SK-N-SH treated with all-trans-retinoic acid at 6 μM for 48 hours (cell line): Measurements from ENCODE around the gene SC5D.

Source experiments
- ATAC-seq: fragments of 200-7000 bp; cut with Tn5 transposase; 3 replicates; pipeline ENCODE4 v1.9.1; 2020; ENCODE audit warnings: mild to moderate bottlenecking, moderate library complexity
- ARNTL ChIP-seq: fragments of 450-650 bp; formaldehyde crosslinking; IDR thresholded peaks from 2 replicates; pipeline ENCODE4 v1.5.0; 2020; ENCODE audit warnings: low read depth, mild to moderate bottlenecking, moderate library complexity, borderline replicate concordance
- BACH2 ChIP-seq: fragments of 250-450 bp; sonication (Bioruptor Pico); IDR thresholded peaks from 2 replicates; pipeline ENCODE4 v1.9.0; 2021; ENCODE audit warnings: mild to moderate bottlenecking, borderline replicate concordance
- CSDC2 ChIP-seq: fragments of 250-450 bp; sonication (Bioruptor Pico); IDR thresholded peaks from 2 replicates; pipeline ENCODE4 v1.5.0; 2020; ENCODE audit warnings: mild to moderate bottlenecking, moderate library complexity
- ESRRG ChIP-seq: fragments of 250-450 bp; sonication (Bioruptor Pico); IDR thresholded peaks from 2 replicates; pipeline ENCODE4 v1.6.1; 2021; ENCODE audit warnings: mild to moderate bottlenecking
- GLIS3 ChIP-seq: fragments of 250-450 bp; sonication (Bioruptor Pico); IDR thresholded peaks from 2 replicates; pipeline ENCODE4 v1.5.0; 2020; ENCODE audit warnings: mild to moderate bottlenecking, moderate library complexity
- ISL1 ChIP-seq: fragments of 250-450 bp; sonication (Bioruptor Pico); IDR thresholded peaks from 2 replicates; pipeline ENCODE4 v2.1.2; 2022; ENCODE audit warnings: mild to moderate bottlenecking, moderate library complexity
- OSR1 ChIP-seq: fragments of 250-450 bp; sonication (Bioruptor Pico); IDR thresholded peaks from 2 replicates; pipeline ENCODE4 v1.8.0; 2022; ENCODE audit warnings: moderate library complexity, mild to moderate bottlenecking, inconsistent platforms
- PPARA ChIP-seq: fragments of 250-450 bp; sonication (Bioruptor Pico); IDR thresholded peaks from 2 replicates; pipeline ENCODE4 v1.5.0; 2020; ENCODE audit warnings: mild to moderate bottlenecking, borderline replicate concordance
- RARB ChIP-seq: fragments of 250-450 bp; sonication (Bioruptor Pico); IDR thresholded peaks from 2 replicates; pipeline ENCODE4 v1.8.0; 2021; ENCODE audit warnings: mild to moderate bottlenecking, moderate library complexity
- SNAI2 ChIP-seq: fragments of 250-450 bp; sonication (Bioruptor Pico); IDR thresholded peaks from 2 replicates; pipeline ENCODE4 v1.5.0; 2020; ENCODE audit warnings: mild to moderate bottlenecking, moderate library complexity
- TCF4 ChIP-seq: fragments of 250-450 bp; sonication (Bioruptor Pico); IDR thresholded peaks from 2 replicates; pipeline ENCODE4 v1.8.0; 2021; ENCODE audit warnings: mild to moderate bottlenecking, moderate library complexity, borderline replicate concordance
- TOX ChIP-seq: fragments of 250-450 bp; sonication (Bioruptor Pico); IDR thresholded peaks from 2 replicates; pipeline ENCODE4 v1.8.0; 2021; ENCODE audit warnings: mild to moderate bottlenecking, moderate library complexity, borderline replicate concordance
- ZC3H10 ChIP-seq: fragments of 250-450 bp; sonication (Bioruptor Pico); IDR thresholded peaks from 2 replicates; pipeline ENCODE4 v1.5.1; 2021; ENCODE audit warnings: mild to moderate bottlenecking, moderate library complexity
- ZFP3 ChIP-seq: fragments of 250-450 bp; sonication (Bioruptor Pico); IDR thresholded peaks from 2 replicates; pipeline ENCODE4 v1.5.0; 2020; ENCODE audit warnings: mild to moderate bottlenecking, moderate library complexity
- ZFP30 ChIP-seq: fragments of 450-650 bp; formaldehyde crosslinking; IDR thresholded peaks from 2 replicates; pipeline ENCODE4 v1.5.0; 2022; ENCODE audit warnings: mild to moderate bottlenecking, moderate library complexity
- ZNF565 ChIP-seq: fragments of 450-650 bp; formaldehyde crosslinking; conservative IDR thresholded peaks from 2 replicates; pipeline ENCODE4 v1.5.0; 2020; ENCODE audit warnings: low read depth, mild to moderate bottlenecking, moderate library complexity
- ZNF70 ChIP-seq: fragments of 450-650 bp; formaldehyde crosslinking; IDR thresholded peaks from 2 replicates; pipeline ENCODE4 v1.5.0; 2020; ENCODE audit warnings: mild to moderate bottlenecking, moderate library complexity
- ZNF8 ChIP-seq: fragments of 450-650 bp; formaldehyde crosslinking; IDR thresholded peaks from 2 replicates; pipeline ENCODE4 v1.5.0; 2020; ENCODE audit warnings: mild to moderate bottlenecking, moderate library complexity
- TF ChIP-seq, protein P1 (sequence below): fragments of 250-450 bp; sonication (Bioruptor Pico); IDR thresholded peaks from 2 replicates; pipeline ENCODE4 v1.5.1; 2020; ENCODE audit warnings: low read depth, mild to moderate bottlenecking, moderate library complexity
- TF ChIP-seq, protein P2 (sequence below): fragments of 250-450 bp; sonication (Bioruptor Pico); IDR thresholded peaks from 2 replicates; pipeline ENCODE4 v1.5.0; 2020; ENCODE audit warnings: mild to moderate bottlenecking, moderate library complexity
- TF ChIP-seq, protein P3 (sequence below): fragments of 250-450 bp; sonication (Bioruptor Pico); IDR thresholded peaks from 2 replicates; pipeline ENCODE4 v1.8.0; 2021; ENCODE audit warnings: low read depth, mild to moderate bottlenecking, moderate library complexity, borderline replicate concordance
- TF ChIP-seq, protein P4 (sequence below): fragments of 250-450 bp; sonication (Bioruptor Pico); IDR thresholded peaks from 2 replicates; pipeline ENCODE4 v1.8.0; 2020; ENCODE audit warnings: mild to moderate bottlenecking, moderate library complexity, borderline replicate concordance
- TF ChIP-seq, protein P5 (sequence below): fragments of 250-450 bp; sonication (Bioruptor Pico); IDR thresholded peaks from 2 replicates; pipeline ENCODE4 v1.5.1; 2021; ENCODE audit warnings: mild to moderate bottlenecking, moderate library complexity

SC5D gene

DNA sequence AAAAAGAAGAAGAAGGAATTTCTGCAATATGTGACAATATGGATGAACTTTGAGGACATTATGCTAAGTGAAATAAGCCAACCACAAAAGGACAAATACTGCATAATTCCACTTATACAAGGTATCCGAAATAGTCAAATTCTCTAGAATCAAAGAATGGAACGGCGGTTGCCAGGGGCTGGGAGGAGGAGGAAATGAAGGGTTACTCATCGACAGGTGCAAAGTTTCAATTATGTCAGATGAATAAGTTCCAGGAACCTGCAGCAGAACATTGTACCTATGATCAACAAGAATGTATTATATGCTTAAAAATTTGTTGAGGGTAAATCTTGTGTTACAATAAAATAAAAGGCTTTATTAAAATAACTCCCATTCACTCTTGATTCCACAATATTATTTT, 49.0 kb downstream of the SC5D start:
- TF ChIP-seq SNAI2 (CRISPR knock-in tag) (no peak), TOX (CRISPR knock-in tag) (no peak), ZFP3 (CRISPR knock-in tag) (no peak), OSR1 (CRISPR knock-in tag) (no peak), CSDC2 (CRISPR knock-in tag) (no peak), ZNF70 (CRISPR knock-in tag) (no peak), ESRRG (CRISPR knock-in tag) (no peak), ISL1 (no peak), BACH2 (CRISPR knock-in tag) (no peak), TCF4 (CRISPR knock-in tag) (no peak), ZC3H10 (no peak), ZFP30 (CRISPR knock-in tag) (no peak), ZNF565 (CRISPR knock-in tag) (no peak)
- TF ChIP-seq, protein P1, sequence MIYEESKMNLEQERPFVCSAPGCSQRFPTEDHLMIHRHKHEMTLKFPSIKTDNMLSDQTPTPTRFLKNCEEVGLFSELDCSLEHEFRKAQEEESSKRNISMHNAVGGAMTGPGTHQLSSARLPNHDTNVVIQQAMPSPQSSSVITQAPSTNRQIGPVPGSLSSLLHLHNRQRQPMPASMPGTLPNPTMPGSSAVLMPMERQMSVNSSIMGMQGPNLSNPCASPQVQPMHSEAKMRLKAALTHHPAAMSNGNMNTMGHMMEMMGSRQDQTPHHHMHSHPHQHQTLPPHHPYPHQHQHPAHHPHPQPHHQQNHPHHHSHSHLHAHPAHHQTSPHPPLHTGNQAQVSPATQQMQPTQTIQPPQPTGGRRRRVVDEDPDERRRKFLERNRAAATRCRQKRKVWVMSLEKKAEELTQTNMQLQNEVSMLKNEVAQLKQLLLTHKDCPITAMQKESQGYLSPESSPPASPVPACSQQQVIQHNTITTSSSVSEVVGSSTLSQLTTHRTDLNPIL (CRISPR knock-in tag): no peak
- TF ChIP-seq, protein P2, sequence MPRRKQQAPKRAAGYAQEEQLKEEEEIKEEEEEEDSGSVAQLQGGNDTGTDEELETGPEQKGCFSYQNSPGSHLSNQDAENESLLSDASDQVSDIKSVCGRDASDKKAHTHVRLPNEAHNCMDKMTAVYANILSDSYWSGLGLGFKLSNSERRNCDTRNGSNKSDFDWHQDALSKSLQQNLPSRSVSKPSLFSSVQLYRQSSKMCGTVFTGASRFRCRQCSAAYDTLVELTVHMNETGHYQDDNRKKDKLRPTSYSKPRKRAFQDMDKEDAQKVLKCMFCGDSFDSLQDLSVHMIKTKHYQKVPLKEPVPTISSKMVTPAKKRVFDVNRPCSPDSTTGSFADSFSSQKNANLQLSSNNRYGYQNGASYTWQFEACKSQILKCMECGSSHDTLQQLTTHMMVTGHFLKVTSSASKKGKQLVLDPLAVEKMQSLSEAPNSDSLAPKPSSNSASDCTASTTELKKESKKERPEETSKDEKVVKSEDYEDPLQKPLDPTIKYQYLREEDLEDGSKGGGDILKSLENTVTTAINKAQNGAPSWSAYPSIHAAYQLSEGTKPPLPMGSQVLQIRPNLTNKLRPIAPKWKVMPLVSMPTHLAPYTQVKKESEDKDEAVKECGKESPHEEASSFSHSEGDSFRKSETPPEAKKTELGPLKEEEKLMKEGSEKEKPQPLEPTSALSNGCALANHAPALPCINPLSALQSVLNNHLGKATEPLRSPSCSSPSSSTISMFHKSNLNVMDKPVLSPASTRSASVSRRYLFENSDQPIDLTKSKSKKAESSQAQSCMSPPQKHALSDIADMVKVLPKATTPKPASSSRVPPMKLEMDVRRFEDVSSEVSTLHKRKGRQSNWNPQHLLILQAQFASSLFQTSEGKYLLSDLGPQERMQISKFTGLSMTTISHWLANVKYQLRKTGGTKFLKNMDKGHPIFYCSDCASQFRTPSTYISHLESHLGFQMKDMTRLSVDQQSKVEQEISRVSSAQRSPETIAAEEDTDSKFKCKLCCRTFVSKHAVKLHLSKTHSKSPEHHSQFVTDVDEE (CRISPR knock-in tag): no peak
- no peak for ATAC-seq

DNA sequence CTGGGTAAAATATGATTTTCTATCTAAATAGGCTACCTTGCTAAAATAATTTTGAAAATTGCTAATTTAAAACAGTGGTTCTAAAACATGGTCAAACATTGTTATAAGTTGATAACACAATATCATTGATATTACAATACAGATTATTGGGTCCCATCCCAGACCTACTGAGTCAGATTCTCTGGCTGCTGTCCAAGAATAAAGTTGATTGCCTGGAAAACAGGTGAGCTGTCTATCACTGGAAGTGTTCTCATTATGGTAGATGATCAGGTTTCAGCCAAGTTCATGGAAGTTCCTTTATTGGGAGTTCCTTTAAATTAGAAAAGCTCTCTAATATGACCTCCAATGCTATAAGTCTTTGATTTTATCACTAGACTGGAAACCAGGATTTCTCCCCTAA, 52.3 kb downstream of the SC5D start:
- TF ChIP-seq ZNF8 (CRISPR knock-in tag) (no peak), SNAI2 (CRISPR knock-in tag) (no peak), ESRRG (CRISPR knock-in tag) (no peak), ISL1 (no peak), ZNF565 (CRISPR knock-in tag) (no peak), BACH2 (CRISPR knock-in tag) (no peak), PPARA (CRISPR knock-in tag) (no peak), OSR1 (CRISPR knock-in tag) (no peak), RARB (CRISPR knock-in tag) (no peak), CSDC2 (CRISPR knock-in tag) (no peak), ARNTL (CRISPR knock-in tag) (no peak), GLIS3 (no peak), ZNF70 (CRISPR knock-in tag) (no peak)
- TF ChIP-seq, protein P2 (CRISPR knock-in tag): no peak
- TF ChIP-seq, protein P1 (CRISPR knock-in tag): no peak
- TF ChIP-seq, protein P3, sequence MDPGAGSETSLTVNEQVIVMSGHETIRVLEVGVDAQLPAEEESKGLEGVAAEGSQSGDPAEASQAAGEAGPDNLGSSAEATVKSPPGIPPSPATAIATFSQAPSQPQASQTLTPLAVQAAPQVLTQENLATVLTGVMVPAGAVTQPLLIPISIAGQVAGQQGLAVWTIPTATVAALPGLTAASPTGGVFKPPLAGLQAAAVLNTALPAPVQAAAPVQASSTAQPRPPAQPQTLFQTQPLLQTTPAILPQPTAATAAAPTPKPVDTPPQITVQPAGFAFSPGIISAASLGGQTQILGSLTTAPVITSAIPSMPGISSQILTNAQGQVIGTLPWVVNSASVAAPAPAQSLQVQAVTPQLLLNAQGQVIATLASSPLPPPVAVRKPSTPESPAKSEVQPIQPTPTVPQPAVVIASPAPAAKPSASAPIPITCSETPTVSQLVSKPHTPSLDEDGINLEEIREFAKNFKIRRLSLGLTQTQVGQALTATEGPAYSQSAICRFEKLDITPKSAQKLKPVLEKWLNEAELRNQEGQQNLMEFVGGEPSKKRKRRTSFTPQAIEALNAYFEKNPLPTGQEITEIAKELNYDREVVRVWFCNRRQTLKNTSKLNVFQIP (CRISPR knock-in tag): no peak
- TF ChIP-seq, protein P4, sequence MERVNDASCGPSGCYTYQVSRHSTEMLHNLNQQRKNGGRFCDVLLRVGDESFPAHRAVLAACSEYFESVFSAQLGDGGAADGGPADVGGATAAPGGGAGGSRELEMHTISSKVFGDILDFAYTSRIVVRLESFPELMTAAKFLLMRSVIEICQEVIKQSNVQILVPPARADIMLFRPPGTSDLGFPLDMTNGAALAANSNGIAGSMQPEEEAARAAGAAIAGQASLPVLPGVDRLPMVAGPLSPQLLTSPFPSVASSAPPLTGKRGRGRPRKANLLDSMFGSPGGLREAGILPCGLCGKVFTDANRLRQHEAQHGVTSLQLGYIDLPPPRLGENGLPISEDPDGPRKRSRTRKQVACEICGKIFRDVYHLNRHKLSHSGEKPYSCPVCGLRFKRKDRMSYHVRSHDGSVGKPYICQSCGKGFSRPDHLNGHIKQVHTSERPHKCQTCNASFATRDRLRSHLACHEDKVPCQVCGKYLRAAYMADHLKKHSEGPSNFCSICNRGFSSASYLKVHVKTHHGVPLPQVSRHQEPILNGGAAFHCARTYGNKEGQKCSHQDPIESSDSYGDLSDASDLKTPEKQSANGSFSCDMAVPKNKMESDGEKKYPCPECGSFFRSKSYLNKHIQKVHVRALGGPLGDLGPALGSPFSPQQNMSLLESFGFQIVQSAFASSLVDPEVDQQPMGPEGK (CRISPR knock-in tag): no peak
- TF ChIP-seq, protein P5, sequence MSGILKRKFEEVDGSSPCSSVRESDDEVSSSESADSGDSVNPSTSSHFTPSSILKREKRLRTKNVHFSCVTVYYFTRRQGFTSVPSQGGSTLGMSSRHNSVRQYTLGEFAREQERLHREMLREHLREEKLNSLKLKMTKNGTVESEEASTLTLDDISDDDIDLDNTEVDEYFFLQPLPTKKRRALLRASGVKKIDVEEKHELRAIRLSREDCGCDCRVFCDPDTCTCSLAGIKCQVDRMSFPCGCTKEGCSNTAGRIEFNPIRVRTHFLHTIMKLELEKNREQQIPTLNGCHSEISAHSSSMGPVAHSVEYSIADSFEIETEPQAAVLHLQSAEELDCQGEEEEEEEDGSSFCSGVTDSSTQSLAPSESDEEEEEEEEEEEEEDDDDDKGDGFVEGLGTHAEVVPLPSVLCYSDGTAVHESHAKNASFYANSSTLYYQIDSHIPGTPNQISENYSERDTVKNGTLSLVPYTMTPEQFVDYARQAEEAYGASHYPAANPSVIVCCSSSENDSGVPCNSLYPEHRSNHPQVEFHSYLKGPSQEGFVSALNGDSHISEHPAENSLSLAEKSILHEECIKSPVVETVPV: no peak
- ATAC-seq: no peak
